Cardiac fibroblast (primary cell): Measurements from ENCODE around the gene RBM8A.

ENCODE experiments used
- DNase-seq, 2 donors: peaks; one replicate each; pipeline versions ENCODE4 v3.0.0 to v3.0.0-alpha.2; 2010; ENCODE audit warnings: low read depth in 2 of 2
- H3K4me3 ChIP-seq, 2 donors: replicated peaks in 1 of 2; 1 replicate in 1 of 2; 2 replicates in 1 of 2; pipeline ENCODE4 v1.5.1; 2011; ENCODE audit warnings: low read depth in 2 of 2, low read length in 2 of 2, mild to moderate bottlenecking in 2 of 2, moderate library complexity in 1 of 2
- CTCF ChIP-seq: IDR thresholded peaks from one replicate; pipeline ENCODE4 v1.5.1; 2011; ENCODE audit warnings: low read depth, mild to moderate bottlenecking, low read length, inconsistent platforms

RBM8A gene

GRCh38 chr1:145947551-145947950 is 20.3 kb upstream of the RBM8A start:
- no peak for DNase-seq
- TF ChIP-seq CTCF = no peak

GRCh38 chr1:145946477-145946986 is 19.2 kb upstream of the RBM8A start:
- DNase-seq = no peak
- TF ChIP-seq CTCF = no peak
- no peak overlapping the region for H3K4me3 ChIP-seq

More at GRCh38 chr1:145947551-145947950, 20.3 kb upstream of the RBM8A start:
- H3K4me3 ChIP-seq = no peak overlapping the region

GRCh38 chr1:145944532-145944931 is 17.2 kb upstream of the RBM8A start:
- TF ChIP-seq CTCF = no peak
- no peak for DNase-seq
- no peak overlapping the region for H3K4me3 ChIP-seq

GRCh38 chr1:145942871-145943270 is 15.6 kb upstream of the RBM8A start:
- H3K4me3 ChIP-seq = no peak overlapping the region
- no peak for TF ChIP-seq CTCF
- DNase-seq = no peak

GRCh38 chr1:145942405-145942804 is 15.1 kb upstream of the RBM8A start:
- H3K4me3 ChIP-seq = no peak overlapping the region
- DNase-seq = no peak
- no peak for TF ChIP-seq CTCF

GRCh38 chr1:145937436-145937835 is 10.2 kb upstream of the RBM8A start:
- no peak for DNase-seq
- H3K4me3 ChIP-seq = no peak overlapping the region
- no peak for TF ChIP-seq CTCF

GRCh38 chr1:145936247-145936646 is 9.0 kb upstream of the RBM8A start:
- no peak for DNase-seq
- no peak overlapping the region for H3K4me3 ChIP-seq
- no peak for TF ChIP-seq CTCF
